B cell (primary cell): ENCODE data around the gene SF3B6. TPM values are rescaled to one million over a fixed set of nuclear protein-coding genes. Genes with fewer than 3 reads are reported as not detected.

Source experiments
- ATAC-seq: fragments of 200-7000 bp; cut with Tn5 transposase; one replicate; pipeline ENCODE4 v1.10.0; 2021; ENCODE audit warnings: low read depth, mild to moderate bottlenecking, moderate number of reproducible peaks, moderate library complexity
- CTCF ChIA-PET: fragments of 350-600 bp; sonication (Branson Sonifier 250); formaldehyde crosslinking; loops from one replicate; lab custom pipeline; 2021; ENCODE audit warnings: antibody characterized with exemption, inconsistent platforms; lab: Charles Lee
- POLR2A ChIA-PET: fragments of 350-600 bp; sonication (Branson Sonifier 250); formaldehyde crosslinking; loops from one replicate; lab custom pipeline; 2021; ENCODE audit warnings: antibody characterized with exemption; lab: Charles Lee
- DNase-seq: peaks from one replicate; pipeline ENCODE4 v3.0.0; 2013
- H2AFZ ChIP-seq: 2 replicates; pipeline ENCODE4 v1.6.1; 2012; ENCODE audit warnings: mild to moderate bottlenecking, low read depth, low read length; ENCODE audit not compliant: insufficient read depth, poor library complexity, severe bottlenecking
- H3K27ac ChIP-seq, 2 donors: 1 replicate in 1 of 2; 2 replicates in 1 of 2; pipeline ENCODE4 v1.5.1; 2012 to 2013; ENCODE audit warnings: low read length in 2 of 2, mild to moderate bottlenecking in 2 of 2, moderate library complexity in 1 of 2
- H3K27me3 ChIP-seq, 4 experiments: fragments of 200-600 bp in 1 of 4; sonication (generic) in 1 of 4; replicated peaks in 1 of 4; 1 replicate in 2 of 4; 2 replicates in 2 of 4; pipeline versions ENCODE4 v1.6.1 to v1.7.0; 2013 to 2016; ENCODE audit warnings: low read length in 3 of 4, mild to moderate bottlenecking in 2 of 4, mixed read lengths in 1 of 4, moderate library complexity in 1 of 4; ENCODE audit not compliant: insufficient read depth in 4 of 4, control insufficient read depth in 3 of 4; ENCODE audit errors: control extremely low read depth in 1 of 4
- H3K36me3 ChIP-seq, 2 experiments: replicated peaks in 1 of 2; 1 replicate in 1 of 2; 2 replicates in 1 of 2; pipeline versions ENCODE4 v1.6.1 to v1.7.1; 2013; ENCODE audit warnings: low read length in 1 of 2; ENCODE audit not compliant: insufficient read depth in 2 of 2, control insufficient read depth in 1 of 2; ENCODE audit errors: control extremely low read depth in 1 of 2, extremely low read depth in 1 of 2
- H3K4me1 ChIP-seq, 2 donors: fragments of 200-600 bp in 1 of 2; sonication (generic) in 1 of 2; 1 replicate in 1 of 2; 2 replicates in 1 of 2; pipeline versions ENCODE4 v1.5.1 to v1.6.1; 2013 to 2017; ENCODE audit warnings: low read length in 2 of 2; ENCODE audit not compliant: control insufficient read depth in 2 of 2, insufficient read depth in 2 of 2
- H3K4me2 ChIP-seq: replicated peaks from 2 replicates; pipeline ENCODE3; 2012; ENCODE audit warnings: mild to moderate bottlenecking, low read depth, low read length; ENCODE audit not compliant: poor library complexity, severe bottlenecking
- H3K4me3 ChIP-seq, 5 experiments: fragments of 200-600 bp in 1 of 5; sonication (generic) in 1 of 5; 1 replicate in 3 of 5; 2 replicates in 2 of 5; pipeline versions ENCODE4 v1.5.1 to v1.7.0; 2011 to 2016; ENCODE audit warnings: low read length in 4 of 5, mild to moderate bottlenecking in 4 of 5, low read depth in 2 of 5, control low read depth in 1 of 5, moderate library complexity in 1 of 5; ENCODE audit not compliant: insufficient read depth in 1 of 5; ENCODE audit errors: control extremely low read depth in 1 of 5, extremely low read depth in 1 of 5
- H3K79me2 ChIP-seq: fragments of 200-600 bp; sonication (generic); one replicate; pipeline ENCODE4 v1.6.0; 2016; ENCODE audit warnings: low read length; ENCODE audit not compliant: control insufficient read depth, insufficient read depth
- H3K9ac ChIP-seq: fragments of 200-600 bp; sonication (generic); 2 replicates; pipeline ENCODE4 v1.6.1; 2017; ENCODE audit warnings: mild to moderate bottlenecking, low read length, moderate library complexity
- H3K9me3 ChIP-seq, 3 donors: one replicate each; pipeline versions ENCODE4 v1.6.1 to v1.7.1; 2013; ENCODE audit warnings: low read length in 2 of 3; ENCODE audit not compliant: control insufficient read depth in 2 of 3, insufficient read depth in 1 of 3; ENCODE audit errors: control extremely low read depth in 1 of 3
- H4K20me1 ChIP-seq: 2 replicates; pipeline ENCODE4 v1.6.0; 2012; ENCODE audit warnings: mild to moderate bottlenecking, low read length; ENCODE audit not compliant: insufficient read depth, control insufficient read depth, poor library complexity, severe bottlenecking
- H3K27ac Mint-ChIP-seq: one replicate; pipeline ENCODE4 v1.8.0; 2021; ENCODE audit warnings: mixed read lengths
- H3K27me3 Mint-ChIP-seq: one replicate; pipeline ENCODE4 v1.8.0; 2021; ENCODE audit warnings: mixed read lengths
- H3K4me1 Mint-ChIP-seq: one replicate; pipeline ENCODE4 v1.8.0; 2021; ENCODE audit warnings: mixed read lengths
- H3K4me3 Mint-ChIP-seq: one replicate; pipeline ENCODE4 v1.8.0; 2021; ENCODE audit warnings: mixed read lengths
- H3K9me3 Mint-ChIP-seq: one replicate; pipeline ENCODE4 v1.8.0; 2022; ENCODE audit warnings: mixed read lengths; ENCODE audit not compliant: insufficient read depth
- EZH2 ChIP-seq: IDR thresholded peaks from 2 replicates; pipeline ENCODE4 v1.6.1; 2012; ENCODE audit warnings: borderline replicate concordance, low read depth, mild to moderate bottlenecking, moderate library complexity, low read length; ENCODE audit not compliant: insufficient read depth, poor library complexity, severe bottlenecking
- WGBS: methylation state at CpG from one replicate; pipeline ENCODE4 v1.1.5; 2013; ENCODE audit warnings: missing lambda C conversion rate; ENCODE audit not compliant: insufficient coverage; 5-methylcytosine and 5-hydroxymethylcytosine counted together
- intact Hi-C: fragments of 100-400 bp; cut with micrococcal nuclease; formaldehyde crosslinking; loops from one replicate; pipeline ENCODE4 v1.10.0; 2022
- polyA plus RNA-seq: library from polyadenylated mRNA; depleted of rRNA; stranded (reverse); fragments of >200 nt; gene quantifications from 2 replicates; pipeline ENCODE4 v1.2.3, GENCODE V29; 2012
- total RNA-seq, 2 donors: library from RNA; stranded (reverse); fragments of 120-200 nt in 1 of 2; gene quantifications; 1 replicate in 1 of 2; 2 replicates in 1 of 2; pipeline versions ENCODE4 v1.2.3 to v1.2.4, GENCODE V29; 2013 to 2022
- TF ChIP-seq, protein P1 (sequence below): fragments of 200-600 bp; IDR thresholded peaks from one replicate; pipeline ENCODE4 v1.8.0; 2022; ENCODE audit warnings: antibody characterized with exemption, mild to moderate bottlenecking

Gene SF3B6
- total and polyA plus RNA-seq, 2 donors (not counting 1 experiment from before 2014, with no cell fraction given) = 47.2 to 48.4 TPM

DNA sequence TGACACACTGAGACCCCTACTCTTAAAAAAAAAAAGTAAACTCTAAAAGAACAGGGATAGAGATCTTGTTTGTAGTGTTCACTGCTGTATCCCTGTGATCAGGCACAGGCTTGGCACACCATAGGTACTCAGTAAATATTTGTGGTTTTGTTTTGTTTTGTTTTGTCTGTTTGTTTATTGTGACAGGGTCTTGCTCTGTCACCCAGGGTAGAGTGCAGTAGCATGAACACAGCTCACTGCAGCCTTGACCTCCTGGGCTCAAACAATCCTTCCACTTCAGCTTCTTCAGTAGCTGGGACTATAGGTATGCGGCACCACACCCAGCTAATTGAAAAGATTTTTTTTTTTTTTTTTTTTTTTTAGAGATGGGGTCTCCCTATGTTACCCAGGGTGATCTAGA, 23.2 kb downstream of the SF3B6 start:
- DNase-seq (no peak), ATAC-seq (no peak)
- no peaks in the 10 kb centered on the region for H3K79me2 ChIP-seq
- H3K36me3 ChIP-seq = no peaks in the 10 kb centered on the region
- CTCF ChIA-PET = interaction anchor here (0.7 to 2.6 kb wide), 2 partner anchors 82 to 126 kb away, joined by 3 to 5 read pairs; partner anchors contain the start of gene ATAD2B
- intact Hi-C loops = no loop called here
- no peak overlapping the region for H3K4me3 ChIP-seq
- H3K27ac ChIP-seq = no peak overlapping the region
- H3K9ac ChIP-seq = no peak overlapping the region
- H2AFZ ChIP-seq = no peak overlapping the region
- no peaks in the 10 kb centered on the region for H4K20me1 ChIP-seq
- Mint-ChIP-seq H3K27me3 (no peaks in the 10 kb centered on the region), H3K4me1 (peaks cover 6% of the 10 kb centered on the region), H3K9me3 (peaks cover 2% of the 10 kb centered on the region), H3K27ac (no peak overlapping the region), H3K4me3 (no peak overlapping the region)
- WGBS = no CpG with 5 or more reads among the region's 1 CpG
- H3K9me3 ChIP-seq = peaks cover 0 to 6% (median 0%) of the 10 kb centered on the region in 3 donors
- POLR2A ChIA-PET = interaction anchor here (0.6 kb wide), 1 partner anchor 16 kb away, joined by 6 read pairs; no protein-coding TSS in a partner anchor
- TF ChIP-seq, protein P1, sequence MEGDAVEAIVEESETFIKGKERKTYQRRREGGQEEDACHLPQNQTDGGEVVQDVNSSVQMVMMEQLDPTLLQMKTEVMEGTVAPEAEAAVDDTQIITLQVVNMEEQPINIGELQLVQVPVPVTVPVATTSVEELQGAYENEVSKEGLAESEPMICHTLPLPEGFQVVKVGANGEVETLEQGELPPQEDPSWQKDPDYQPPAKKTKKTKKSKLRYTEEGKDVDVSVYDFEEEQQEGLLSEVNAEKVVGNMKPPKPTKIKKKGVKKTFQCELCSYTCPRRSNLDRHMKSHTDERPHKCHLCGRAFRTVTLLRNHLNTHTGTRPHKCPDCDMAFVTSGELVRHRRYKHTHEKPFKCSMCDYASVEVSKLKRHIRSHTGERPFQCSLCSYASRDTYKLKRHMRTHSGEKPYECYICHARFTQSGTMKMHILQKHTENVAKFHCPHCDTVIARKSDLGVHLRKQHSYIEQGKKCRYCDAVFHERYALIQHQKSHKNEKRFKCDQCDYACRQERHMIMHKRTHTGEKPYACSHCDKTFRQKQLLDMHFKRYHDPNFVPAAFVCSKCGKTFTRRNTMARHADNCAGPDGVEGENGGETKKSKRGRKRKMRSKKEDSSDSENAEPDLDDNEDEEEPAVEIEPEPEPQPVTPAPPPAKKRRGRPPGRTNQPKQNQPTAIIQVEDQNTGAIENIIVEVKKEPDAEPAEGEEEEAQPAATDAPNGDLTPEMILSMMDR = no peak
- TF ChIP-seq EZH2 = no peak
- H3K4me1 ChIP-seq = peaks cover 14 to 18% of the 10 kb centered on the region in 2 donors
- no peak overlapping the region for H3K4me2 ChIP-seq
- H3K27me3 ChIP-seq = peaks cover 0 to 20% (median 2%) of the 10 kb centered on the region in 4 experiments

DNA sequence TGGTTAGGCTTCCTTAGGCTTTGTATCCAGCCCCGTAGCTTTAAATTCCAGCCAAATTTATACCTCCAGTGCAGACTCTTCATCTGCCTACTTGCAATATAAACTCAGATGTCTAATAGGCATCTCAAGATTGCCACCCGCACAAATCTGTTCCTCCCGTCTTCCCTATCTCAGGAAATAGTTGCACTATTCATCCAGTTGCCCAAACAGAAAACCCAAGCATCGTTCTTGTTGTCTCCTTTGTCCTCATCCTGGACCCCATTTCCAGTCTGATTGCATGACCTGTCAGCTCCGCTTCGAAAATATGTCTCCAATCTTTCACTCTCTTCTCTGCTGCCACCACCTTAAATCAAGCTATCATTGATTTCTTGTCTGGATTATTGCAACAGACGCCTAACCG, 24.3 kb downstream of the SF3B6 start:
- Mint-ChIP-seq H3K9me3 (peaks cover 2% of the 10 kb centered on the region), H3K4me3 (no peak overlapping the region), H3K27ac (no peak overlapping the region), H3K4me1 (peaks cover 17% of the 10 kb centered on the region), H3K27me3 (no peaks in the 10 kb centered on the region)
- WGBS = 82% methylated on average over 8 of the region's 8 CpGs
- ATAC-seq (no peak), DNase-seq (no peak)
- POLR2A ChIA-PET = interaction anchor here (0.7 kb wide), 2 partner anchors 20 to 124 kb away, joined by 3 read pairs; no protein-coding TSS in a partner anchor
- peaks cover 0 to 20% (median 2%) of the 10 kb centered on the region in 4 experiments for H3K27me3 ChIP-seq
- H3K79me2 ChIP-seq = peaks cover 4% of the 10 kb centered on the region
- no peaks in the 10 kb centered on the region for H4K20me1 ChIP-seq
- no peak overlapping the region for H2AFZ ChIP-seq
- H3K4me3 ChIP-seq = no peak overlapping the region
- H3K36me3 ChIP-seq = no peaks in the 10 kb centered on the region
- intact Hi-C loops = no loop called here
- no peak for TF ChIP-seq EZH2
- TF ChIP-seq, protein P1 = no peak
- CTCF ChIA-PET = interaction anchor here (1.0 to 2.6 kb wide), 4 partner anchors 8 to 125 kb away, joined by 3 to 8 read pairs (median 5); partner anchors contain the start of genes ATAD2B and TP53I3
- no peak overlapping the region for H3K9ac ChIP-seq
- H3K9me3 ChIP-seq = peaks cover 0 to 6% (median 0%) of the 10 kb centered on the region in 3 donors
- H3K4me1 ChIP-seq = peaks cover 19 to 24% of the 10 kb centered on the region in 2 donors
- H3K4me2 ChIP-seq = no peak overlapping the region
- no peak overlapping the region for H3K27ac ChIP-seq
